ENCODE results near the gene ANAPC2. TPM values are rescaled to one million over a fixed set of nuclear protein-coding genes. Genes with fewer than 3 reads are reported as not detected.

The ANAPC2 gene
- total RNA-seq, 1 donor from 2014 or later: 72.9 TPM

GRCh38 chr9:137193771-137194170 lies 5.4 kb upstream of the ANAPC2 start:
- no peak overlapping the region for H3K4me3 Mint-ChIP-seq (ENCODE audit: unreplicated experiment)
- no peaks in the 10 kb centered on the region for H3K36me3 Mint-ChIP-seq (ENCODE audit: unreplicated experiment)
- H3K27me3 Mint-ChIP-seq (ENCODE audit: unreplicated experiment): peaks cover 2% of the 10 kb centered on the region
- TF ChIP-seq, protein P1, sequence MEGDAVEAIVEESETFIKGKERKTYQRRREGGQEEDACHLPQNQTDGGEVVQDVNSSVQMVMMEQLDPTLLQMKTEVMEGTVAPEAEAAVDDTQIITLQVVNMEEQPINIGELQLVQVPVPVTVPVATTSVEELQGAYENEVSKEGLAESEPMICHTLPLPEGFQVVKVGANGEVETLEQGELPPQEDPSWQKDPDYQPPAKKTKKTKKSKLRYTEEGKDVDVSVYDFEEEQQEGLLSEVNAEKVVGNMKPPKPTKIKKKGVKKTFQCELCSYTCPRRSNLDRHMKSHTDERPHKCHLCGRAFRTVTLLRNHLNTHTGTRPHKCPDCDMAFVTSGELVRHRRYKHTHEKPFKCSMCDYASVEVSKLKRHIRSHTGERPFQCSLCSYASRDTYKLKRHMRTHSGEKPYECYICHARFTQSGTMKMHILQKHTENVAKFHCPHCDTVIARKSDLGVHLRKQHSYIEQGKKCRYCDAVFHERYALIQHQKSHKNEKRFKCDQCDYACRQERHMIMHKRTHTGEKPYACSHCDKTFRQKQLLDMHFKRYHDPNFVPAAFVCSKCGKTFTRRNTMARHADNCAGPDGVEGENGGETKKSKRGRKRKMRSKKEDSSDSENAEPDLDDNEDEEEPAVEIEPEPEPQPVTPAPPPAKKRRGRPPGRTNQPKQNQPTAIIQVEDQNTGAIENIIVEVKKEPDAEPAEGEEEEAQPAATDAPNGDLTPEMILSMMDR (IDR thresholded peaks at IDR 0.05; ENCODE audit: partially characterized antibody, unreplicated experiment): no peak
- H3K4me1 Mint-ChIP-seq (ENCODE audit: low read depth, unreplicated experiment): peaks cover 2% of the 10 kb centered on the region
- no peak for DNase-seq
- H3K27ac Mint-ChIP-seq (ENCODE audit: unreplicated experiment): no peak overlapping the region
- peaks cover 2% of the 10 kb centered on the region for H3K9me3 Mint-ChIP-seq (ENCODE audit: unreplicated experiment)

DNA sequence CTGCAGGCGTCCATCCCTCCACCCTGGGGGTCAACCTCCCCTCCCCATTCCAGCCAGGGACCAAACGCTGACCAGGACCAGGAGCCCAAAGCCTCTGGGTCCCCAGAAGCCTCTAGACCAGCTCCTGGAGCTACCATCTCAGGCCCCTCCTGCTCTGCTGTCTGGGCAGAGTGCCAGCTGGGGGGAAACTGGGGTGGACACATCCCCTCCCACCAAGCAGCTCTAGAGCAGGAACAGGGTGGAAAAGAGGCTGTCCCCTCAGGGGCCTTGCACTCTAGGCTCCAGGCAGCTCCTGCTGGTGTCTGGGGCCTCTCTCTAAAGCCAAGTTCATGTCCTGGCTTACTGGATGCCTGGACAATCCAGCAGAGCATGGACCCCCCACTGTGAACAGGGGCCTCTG lies 4.5 kb upstream of the ANAPC2 start:
- H3K36me3 Mint-ChIP-seq (ENCODE audit: unreplicated experiment): no peaks in the 10 kb centered on the region
- no peak for DNase-seq

GRCh38 chr9:137192448-137192780 lies 4.1 kb upstream of the ANAPC2 start:
- DNase-seq: no peak
- H3K36me3 Mint-ChIP-seq (ENCODE audit: unreplicated experiment): no peaks in the 10 kb centered on the region
- peaks cover 2% of the 10 kb centered on the region for H3K27me3 Mint-ChIP-seq (ENCODE audit: unreplicated experiment)
- H3K4me3 Mint-ChIP-seq (ENCODE audit: unreplicated experiment): no peak overlapping the region
- peaks cover 8% of the 10 kb centered on the region for H3K9me3 Mint-ChIP-seq (ENCODE audit: unreplicated experiment)
- TF ChIP-seq, protein P1 (IDR thresholded peaks at IDR 0.05; ENCODE audit: partially characterized antibody, unreplicated experiment): no peak
- H3K27ac Mint-ChIP-seq (ENCODE audit: unreplicated experiment): no peak overlapping the region
- peaks cover 4% of the 10 kb centered on the region for H3K4me1 Mint-ChIP-seq (ENCODE audit: low read depth, unreplicated experiment)

More for the DNA sequence above, 4.5 kb upstream of the ANAPC2 start:
- Mint-ChIP-seq H3K27ac (ENCODE audit: unreplicated experiment) (no peak overlapping the region), H3K27me3 (ENCODE audit: unreplicated experiment) (peaks cover 2% of the 10 kb centered on the region), H3K4me1 (ENCODE audit: low read depth, unreplicated experiment) (peaks cover 2% of the 10 kb centered on the region), H3K9me3 (ENCODE audit: unreplicated experiment) (peaks cover 3% of the 10 kb centered on the region), H3K4me3 (ENCODE audit: unreplicated experiment) (no peak overlapping the region)
- TF ChIP-seq, protein P1 (IDR thresholded peaks at IDR 0.05; ENCODE audit: partially characterized antibody, unreplicated experiment): no peak

DNA sequence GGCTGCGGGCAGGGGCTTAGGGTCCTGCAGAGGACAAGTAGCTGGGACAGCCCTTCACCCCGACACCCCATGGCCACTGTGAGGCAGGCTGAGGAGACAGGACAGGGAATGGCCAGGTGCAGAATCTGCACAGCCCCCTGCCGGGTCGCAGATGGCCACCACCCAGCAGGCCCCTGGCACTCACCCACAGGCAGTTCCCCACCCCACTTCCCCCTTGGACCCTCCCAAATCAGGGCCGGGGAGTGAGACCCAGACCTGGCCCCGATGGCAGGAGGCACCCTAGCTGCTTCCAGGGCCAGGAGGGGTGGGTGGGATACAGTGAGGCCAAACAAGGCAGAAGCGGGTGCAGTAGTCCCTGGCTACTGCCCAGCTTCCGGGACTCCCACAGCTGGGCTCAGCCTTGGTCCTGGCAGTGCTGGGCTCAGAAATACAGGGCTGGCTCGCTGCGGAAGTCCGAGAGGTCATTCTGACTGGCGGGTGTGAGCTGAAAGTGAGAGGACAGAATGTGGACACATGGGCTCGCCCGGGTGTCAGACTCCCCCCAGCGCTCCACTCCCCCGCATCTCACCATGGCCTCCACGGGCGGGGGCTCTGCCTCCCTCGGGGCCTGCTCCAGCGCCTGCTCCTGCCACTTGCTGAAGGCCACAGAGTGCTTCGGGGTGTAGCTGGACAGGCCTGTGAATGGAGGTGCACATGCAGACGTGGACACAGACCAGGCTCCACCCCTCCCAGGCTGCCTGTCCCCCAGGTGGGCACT lies 3.5 kb upstream of the ANAPC2 start:
- TF ChIP-seq, protein P1 (IDR thresholded peaks at IDR 0.05; ENCODE audit: partially characterized antibody, unreplicated experiment): no peak
- Mint-ChIP-seq H3K36me3 (ENCODE audit: unreplicated experiment) (no peaks in the 10 kb centered on the region), H3K4me3 (ENCODE audit: unreplicated experiment) (no peak overlapping the region), H3K27me3 (ENCODE audit: unreplicated experiment) (peaks cover 2% of the 10 kb centered on the region), H3K27ac (ENCODE audit: unreplicated experiment) (no peak overlapping the region), H3K9me3 (ENCODE audit: unreplicated experiment) (peaks cover 10% of the 10 kb centered on the region), H3K4me1 (ENCODE audit: low read depth, unreplicated experiment) (peaks cover 4% of the 10 kb centered on the region)
- no peak for DNase-seq

DNA sequence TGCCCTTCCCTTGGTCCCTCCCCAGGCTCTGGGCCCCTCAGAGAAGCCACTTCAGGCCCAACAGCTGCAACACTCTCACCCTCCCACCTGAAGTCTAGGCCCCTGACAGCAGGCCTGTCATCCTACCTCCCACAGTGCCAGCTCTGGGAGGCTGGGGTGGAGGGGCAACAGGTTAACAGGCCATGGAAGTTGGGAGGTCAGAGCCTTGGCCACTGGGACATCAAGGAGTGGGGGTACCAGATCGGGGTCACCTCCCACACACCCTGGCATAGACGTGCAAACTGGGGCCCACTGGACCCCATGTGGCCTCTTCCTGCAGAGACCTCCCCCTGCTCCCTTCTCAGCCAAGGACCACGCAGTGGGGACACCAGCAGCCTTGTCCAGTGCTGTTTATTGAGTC lies 2.9 kb upstream of the ANAPC2 start:
- Mint-ChIP-seq H3K27me3 (ENCODE audit: unreplicated experiment) (peaks cover 2% of the 10 kb centered on the region), H3K4me1 (ENCODE audit: low read depth, unreplicated experiment) (peaks cover 4% of the 10 kb centered on the region), H3K27ac (ENCODE audit: unreplicated experiment) (no peak overlapping the region), H3K36me3 (ENCODE audit: unreplicated experiment) (no peaks in the 10 kb centered on the region), H3K4me3 (ENCODE audit: unreplicated experiment) (no peak overlapping the region), H3K9me3 (ENCODE audit: unreplicated experiment) (peaks cover 10% of the 10 kb centered on the region)
- TF ChIP-seq, protein P1 (IDR thresholded peaks at IDR 0.05; ENCODE audit: partially characterized antibody, unreplicated experiment): no peak
- DNase-seq: no peak
